Neural cell (in vitro differentiated cells): Measurements from ENCODE around the gene DSCAML1. TPM values are rescaled to one million over a fixed set of nuclear protein-coding genes. Genes with fewer than 3 reads are reported as not detected.

Experiments used
- H2AFZ ChIP-seq: fragments of 200-600, 300-800 bp; sonication (generic), shearing (Covaris generic); 2 replicates; pipeline ENCODE4 v1.6.0; 2014; ENCODE audit warnings: low read depth, mild to moderate bottlenecking, antibody characterized with exemption, low read length, moderate library complexity
- H3F3A ChIP-seq: fragments of 200-600 bp; shearing (Covaris generic); 2 replicates; pipeline ENCODE4 v1.6.1; 2016; ENCODE audit warnings: mild to moderate bottlenecking, moderate library complexity, mixed read lengths, antibody characterized with exemption, low read length; ENCODE audit not compliant: insufficient read depth, poor library complexity, severe bottlenecking
- H3K27ac ChIP-seq: fragments of 200-600, 300-800 bp; sonication (generic), shearing (Covaris generic); 2 replicates; pipeline ENCODE4 v1.5.1; 2014; ENCODE audit warnings: mild to moderate bottlenecking, low read length, moderate library complexity
- H3K27me3 ChIP-seq: fragments of 300-800, 200-600 bp; sonication (generic), shearing (Covaris generic); 2 replicates; pipeline ENCODE4 v1.6.0; 2014; ENCODE audit warnings: mild to moderate bottlenecking, low read depth, low read length, moderate library complexity; ENCODE audit not compliant: insufficient read depth
- H3K36me3 ChIP-seq: fragments of 300-800, 200-600 bp; sonication (generic), shearing (Covaris generic); 2 replicates; pipeline ENCODE4 v1.5.1; 2014; ENCODE audit warnings: mild to moderate bottlenecking, antibody characterized with exemption, low read length, moderate library complexity; ENCODE audit not compliant: insufficient read depth
- H3K4me2 ChIP-seq: fragments of 300-800, 200-600 bp; sonication (generic), shearing (Covaris generic); 2 replicates; pipeline ENCODE4 v1.6.0; 2014; ENCODE audit warnings: mild to moderate bottlenecking, low read length
- H3K4me3 ChIP-seq: fragments of 300-800, 200-600 bp; sonication (generic), shearing (Covaris generic); 2 replicates; pipeline ENCODE4 v1.5.1; 2014; ENCODE audit warnings: mild to moderate bottlenecking, low read length, moderate library complexity
- H3K79me2 ChIP-seq: fragments of 200-600 bp; shearing (Covaris generic); replicated peaks from 2 replicates; pipeline ENCODE4 v1.6.0; 2014; ENCODE audit warnings: mild to moderate bottlenecking, low read length, moderate library complexity; ENCODE audit not compliant: insufficient read depth
- H3K9ac ChIP-seq: fragments of 300-800, 200-600 bp; sonication (generic), shearing (Covaris generic); 2 replicates; pipeline ENCODE4 v1.6.1; 2016; ENCODE audit warnings: mild to moderate bottlenecking, low read length, mixed read lengths
- H3K9me2 ChIP-seq: fragments of 200-600 bp; shearing (Covaris generic); 2 replicates; pipeline ENCODE4 v1.6.1; 2016; ENCODE audit warnings: mild to moderate bottlenecking, low read length, mixed read lengths; ENCODE audit not compliant: insufficient read depth
- H3K9me3 ChIP-seq: fragments of 200-600, 300-800 bp; sonication (generic), shearing (Covaris generic); 2 replicates; pipeline ENCODE4 v1.6.1; 2016; ENCODE audit warnings: mild to moderate bottlenecking, mixed run types, low read length, moderate library complexity, mixed read lengths
- H4K20me1 ChIP-seq: fragments of 200-600 bp; shearing (Covaris generic); 2 replicates; pipeline ENCODE4 v1.6.1; 2016; ENCODE audit warnings: mild to moderate bottlenecking, mixed run types; ENCODE audit not compliant: insufficient read depth
- EP300 ChIP-seq: fragments of 450-650 bp; conservative IDR thresholded peaks from 2 replicates; pipeline ENCODE4 v1.6.1; 2014; ENCODE audit warnings: antibody characterized with exemption, mild to moderate bottlenecking, moderate library complexity; ENCODE audit not compliant: poor library complexity, severe bottlenecking
- EZH2 ChIP-seq: fragments of 200-600, 300-800 bp; shearing (Covaris generic), sonication (generic); IDR thresholded peaks from 2 replicates; pipeline ENCODE4 v1.6.1; 2014; ENCODE audit warnings: antibody characterized with exemption, low read length, borderline replicate concordance, mild to moderate bottlenecking; ENCODE audit not compliant: insufficient read depth, poor library complexity, severe bottlenecking
- MXI1 ChIP-seq: fragments of 450-650 bp; conservative IDR thresholded peaks from 2 replicates; pipeline ENCODE4 v1.6.1; 2014; ENCODE audit warnings: antibody characterized with exemption, mild to moderate bottlenecking; ENCODE audit not compliant: poor library complexity, severe bottlenecking
- POLR2AphosphoS5 ChIP-seq: IDR thresholded peaks from 2 replicates; pipeline ENCODE4 v1.6.1; 2012
- RAD21 ChIP-seq: fragments of 450-650 bp; conservative IDR thresholded peaks from 2 replicates; pipeline ENCODE4 v1.6.1; 2014; ENCODE audit warnings: antibody characterized with exemption, mild to moderate bottlenecking, moderate library complexity
- SMC3 ChIP-seq: fragments of 450-650 bp; conservative IDR thresholded peaks from 2 replicates; pipeline ENCODE4 v1.6.1; 2014; ENCODE audit warnings: antibody characterized with exemption, mild to moderate bottlenecking, moderate library complexity; ENCODE audit not compliant: poor library complexity
- TAF1 ChIP-seq: IDR thresholded peaks from 2 replicates; pipeline ENCODE4 v1.6.1; 2012; ENCODE audit warnings: low read depth
- polyA plus RNA-seq: library from polyadenylated mRNA; depleted of rRNA; stranded (reverse); fragments of >200 nt; gene quantifications from 2 replicates; pipeline ENCODE4 v1.2.3, GENCODE V29; 2014
- TF ChIP-seq, protein P1 (sequence below): IDR thresholded peaks from 2 replicates; pipeline ENCODE4 v1.6.1; 2012; ENCODE audit warnings: borderline replicate concordance
- TF ChIP-seq, protein P2 (sequence below): fragments of 450-650 bp; IDR thresholded peaks from 2 replicates; pipeline ENCODE4 v1.5.1; 2014; ENCODE audit warnings: antibody characterized with exemption, mild to moderate bottlenecking, moderate library complexity; ENCODE audit not compliant: poor library complexity, severe bottlenecking

DSCAML1 gene
- polyA plus RNA-seq, 1 donor from 2014 or later: 1.3 TPM

DNA sequence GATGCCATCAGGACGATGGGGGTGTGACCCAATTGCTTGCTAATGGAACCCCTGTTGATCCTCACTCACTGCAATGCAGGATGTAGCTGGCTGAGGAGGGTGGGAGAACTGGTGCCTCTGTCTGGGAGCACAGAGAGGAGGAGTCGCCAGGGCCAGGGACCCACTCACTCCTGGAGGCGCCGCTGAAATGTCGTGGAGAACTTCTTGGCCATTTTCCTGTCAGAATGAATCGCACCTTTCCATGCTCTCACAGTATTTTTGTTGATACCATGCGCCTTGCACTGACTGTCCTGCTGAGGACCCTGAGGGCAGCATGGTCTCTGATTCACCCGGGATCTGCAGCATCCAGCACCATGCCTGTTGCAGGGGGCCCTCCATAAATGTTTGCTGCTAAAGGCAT, 211.4 kb downstream of the DSCAML1 start:
- TF ChIP-seq EZH2 (no peak), POLR2AphosphoS5 (no peak), TAF1 (no peak), SMC3 (no peak), EP300 (no peak), MXI1 (no peak), RAD21 (no peak)
- TF ChIP-seq, protein P1, sequence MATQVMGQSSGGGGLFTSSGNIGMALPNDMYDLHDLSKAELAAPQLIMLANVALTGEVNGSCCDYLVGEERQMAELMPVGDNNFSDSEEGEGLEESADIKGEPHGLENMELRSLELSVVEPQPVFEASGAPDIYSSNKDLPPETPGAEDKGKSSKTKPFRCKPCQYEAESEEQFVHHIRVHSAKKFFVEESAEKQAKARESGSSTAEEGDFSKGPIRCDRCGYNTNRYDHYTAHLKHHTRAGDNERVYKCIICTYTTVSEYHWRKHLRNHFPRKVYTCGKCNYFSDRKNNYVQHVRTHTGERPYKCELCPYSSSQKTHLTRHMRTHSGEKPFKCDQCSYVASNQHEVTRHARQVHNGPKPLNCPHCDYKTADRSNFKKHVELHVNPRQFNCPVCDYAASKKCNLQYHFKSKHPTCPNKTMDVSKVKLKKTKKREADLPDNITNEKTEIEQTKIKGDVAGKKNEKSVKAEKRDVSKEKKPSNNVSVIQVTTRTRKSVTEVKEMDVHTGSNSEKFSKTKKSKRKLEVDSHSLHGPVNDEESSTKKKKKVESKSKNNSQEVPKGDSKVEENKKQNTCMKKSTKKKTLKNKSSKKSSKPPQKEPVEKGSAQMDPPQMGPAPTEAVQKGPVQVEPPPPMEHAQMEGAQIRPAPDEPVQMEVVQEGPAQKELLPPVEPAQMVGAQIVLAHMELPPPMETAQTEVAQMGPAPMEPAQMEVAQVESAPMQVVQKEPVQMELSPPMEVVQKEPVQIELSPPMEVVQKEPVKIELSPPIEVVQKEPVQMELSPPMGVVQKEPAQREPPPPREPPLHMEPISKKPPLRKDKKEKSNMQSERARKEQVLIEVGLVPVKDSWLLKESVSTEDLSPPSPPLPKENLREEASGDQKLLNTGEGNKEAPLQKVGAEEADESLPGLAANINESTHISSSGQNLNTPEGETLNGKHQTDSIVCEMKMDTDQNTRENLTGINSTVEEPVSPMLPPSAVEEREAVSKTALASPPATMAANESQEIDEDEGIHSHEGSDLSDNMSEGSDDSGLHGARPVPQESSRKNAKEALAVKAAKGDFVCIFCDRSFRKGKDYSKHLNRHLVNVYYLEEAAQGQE: no peak
- TF ChIP-seq, protein P2, sequence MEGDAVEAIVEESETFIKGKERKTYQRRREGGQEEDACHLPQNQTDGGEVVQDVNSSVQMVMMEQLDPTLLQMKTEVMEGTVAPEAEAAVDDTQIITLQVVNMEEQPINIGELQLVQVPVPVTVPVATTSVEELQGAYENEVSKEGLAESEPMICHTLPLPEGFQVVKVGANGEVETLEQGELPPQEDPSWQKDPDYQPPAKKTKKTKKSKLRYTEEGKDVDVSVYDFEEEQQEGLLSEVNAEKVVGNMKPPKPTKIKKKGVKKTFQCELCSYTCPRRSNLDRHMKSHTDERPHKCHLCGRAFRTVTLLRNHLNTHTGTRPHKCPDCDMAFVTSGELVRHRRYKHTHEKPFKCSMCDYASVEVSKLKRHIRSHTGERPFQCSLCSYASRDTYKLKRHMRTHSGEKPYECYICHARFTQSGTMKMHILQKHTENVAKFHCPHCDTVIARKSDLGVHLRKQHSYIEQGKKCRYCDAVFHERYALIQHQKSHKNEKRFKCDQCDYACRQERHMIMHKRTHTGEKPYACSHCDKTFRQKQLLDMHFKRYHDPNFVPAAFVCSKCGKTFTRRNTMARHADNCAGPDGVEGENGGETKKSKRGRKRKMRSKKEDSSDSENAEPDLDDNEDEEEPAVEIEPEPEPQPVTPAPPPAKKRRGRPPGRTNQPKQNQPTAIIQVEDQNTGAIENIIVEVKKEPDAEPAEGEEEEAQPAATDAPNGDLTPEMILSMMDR: no peak
- Histone ChIP-seq H3K27ac (no peak overlapping the region), H3K4me3 (no peak overlapping the region), H3F3A (no peaks in the 10 kb centered on the region), H2AFZ (no peak overlapping the region), H3K27me3 (no peaks in the 10 kb centered on the region), H3K79me2 (no peaks in the 10 kb centered on the region), H3K36me3 (no peaks in the 10 kb centered on the region), H4K20me1 (no peaks in the 10 kb centered on the region), H3K4me2 (no peak overlapping the region), H3K9me2 (no peaks in the 10 kb centered on the region), H3K9me3 (no peaks in the 10 kb centered on the region), H3K9ac (no peak overlapping the region)

DNA sequence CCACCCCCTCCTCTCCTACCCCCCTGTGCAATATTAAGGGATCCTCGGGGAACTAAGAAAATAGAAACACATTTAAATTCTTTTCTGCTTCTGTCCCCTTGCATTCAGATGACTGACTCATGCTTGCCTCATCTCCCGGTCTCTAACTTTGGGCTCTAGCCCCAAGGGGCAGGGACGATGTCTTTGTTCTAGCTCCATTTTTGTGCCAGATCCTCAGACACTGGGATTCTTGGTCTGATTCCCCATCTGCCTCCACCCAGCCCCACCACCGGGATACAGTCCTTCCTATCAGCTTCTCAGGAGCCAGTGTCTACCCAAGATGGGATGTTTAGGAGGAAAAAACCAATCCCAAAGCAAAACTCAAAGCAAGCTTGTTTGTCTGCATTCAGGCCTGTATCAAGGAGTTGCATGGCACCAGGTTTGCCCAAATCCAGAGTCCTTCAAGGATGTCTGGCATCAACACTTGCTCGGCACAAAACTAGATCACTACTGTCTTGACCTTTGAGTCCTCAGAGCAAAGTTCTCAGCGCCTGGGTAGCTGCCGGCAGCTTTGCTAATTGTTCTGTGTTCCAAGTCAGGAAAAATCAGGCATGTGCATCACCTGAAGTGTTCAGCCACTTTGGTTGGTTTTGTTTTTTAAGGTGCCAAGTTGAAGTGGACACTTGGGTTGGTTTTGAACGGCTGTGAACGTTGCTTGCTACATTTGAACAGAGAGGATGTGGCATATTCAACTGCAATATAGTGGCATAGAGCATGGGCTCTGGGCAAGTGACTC, 212.8 kb downstream of the DSCAML1 start:
- no peaks in the 10 kb centered on the region for H3K79me2 ChIP-seq
- H3K4me2 ChIP-seq: no peak overlapping the region
- no peaks in the 10 kb centered on the region for H3K27me3 ChIP-seq
- H3F3A ChIP-seq: no peaks in the 10 kb centered on the region
- H2AFZ ChIP-seq: no peak overlapping the region
- H3K27ac ChIP-seq: no peak overlapping the region
- H3K9ac ChIP-seq: no peak overlapping the region
- no peaks in the 10 kb centered on the region for H3K36me3 ChIP-seq
- H4K20me1 ChIP-seq: no peaks in the 10 kb centered on the region
- no peak overlapping the region for H3K4me3 ChIP-seq
- TF ChIP-seq, protein P1: no peak
- TF ChIP-seq TAF1 (no peak), MXI1 (no peak), RAD21 (no peak), EZH2 (no peak), POLR2AphosphoS5 (no peak), EP300 (no peak), SMC3 (no peak)
- TF ChIP-seq, protein P2: no peak
- H3K9me2 ChIP-seq: no peaks in the 10 kb centered on the region
- no peaks in the 10 kb centered on the region for H3K9me3 ChIP-seq
